ENCODE results near the gene RNF208.

RNF208 gene

GRCh38 chr9:137215196-137215986, 6.6 kb downstream of the RNF208 start:
- DNase-seq (ENCODE audit: low read depth in 1 of 2, low spot score in 1 of 2), result no peak

- no peak for DNase-seq (ENCODE audit: low read depth in 1 of 2, low spot score in 1 of 2)
Observed at GRCh38 chr9:137214620-137215019, 7.4 kb downstream of the RNF208 start.

GRCh38 chr9:137213160-137214060, 8.6 kb downstream of the RNF208 start:
- no peak for DNase-seq (ENCODE audit: low read depth in 1 of 2, low spot score in 1 of 2)

- DNase-seq (ENCODE audit: low read depth in 1 of 2, low spot score in 1 of 2), result no peak
Observed at GRCh38 chr9:137212520-137212919, 9.5 kb downstream of the RNF208 start.

GRCh38 chr9:137211532-137211931, 10.5 kb downstream of the RNF208 start:
- no peak for DNase-seq (ENCODE audit: low read depth in 1 of 2, low spot score in 1 of 2)

- no peak for DNase-seq (ENCODE audit: low read depth in 1 of 2, low spot score in 1 of 2)
Observed at GRCh38 chr9:137206602-137207001, 15.4 kb downstream of the RNF208 start.

GRCh38 chr9:137205126-137206069, 16.6 kb downstream of the RNF208 start, which contains the start of the genes NDOR1 and TMEM203:
Gene NDOR1, plus strand, starts transcription at chr9:137205700. Its CDS starts 78 bp downstream, at chr9:137205778.
Gene TMEM203, minus strand, starts transcription at chr9:137205648. Its CDS starts 234 bp downstream, at chr9:137205414.
- DNase-seq (ENCODE audit: low read depth in 1 of 2, low spot score in 1 of 2), result peak; percentile 92 to 93

- DNase-seq (ENCODE audit: low read depth in 1 of 2, low spot score in 1 of 2), result no peak
Observed at GRCh38 chr9:137204731-137205125, 17.3 kb downstream of the RNF208 start.

- DNase-seq (ENCODE audit: low read depth in 1 of 2, low spot score in 1 of 2), result no peak
Observed at GRCh38 chr9:137202966-137203365, 19.1 kb downstream of the RNF208 start.

GRCh38 chr9:137201205-137201868, 20.7 kb downstream of the RNF208 start:
- no peak for DNase-seq (ENCODE audit: low read depth in 1 of 2, low spot score in 1 of 2)

- DNase-seq (ENCODE audit: low read depth in 1 of 2, low spot score in 1 of 2), result peak; percentile 88 to 99
Observed at GRCh38 chr9:137200311-137201204, 21.5 kb downstream of the RNF208 start, which contains the start of gene TPRN. Gene TPRN, minus strand, starts transcription at chr9:137200741. Its CDS starts 30 bp downstream, at chr9:137200711.

- DNase-seq (ENCODE audit: low read depth in 1 of 2, low spot score in 1 of 2), result no peak
Observed at GRCh38 chr9:137199411-137200121, 22.5 kb downstream of the RNF208 start.

GRCh38 chr9:137198902-137199283, 23.1 kb downstream of the RNF208 start:
- no peak for DNase-seq (ENCODE audit: low read depth in 1 of 2, low spot score in 1 of 2)

- DNase-seq (ENCODE audit: low read depth in 1 of 2, low spot score in 1 of 2), result no peak
Observed at GRCh38 chr9:137198051-137198901, 23.8 kb downstream of the RNF208 start.

GRCh38 chr9:137195525-137196220, 26.4 kb downstream of the RNF208 start:
- no peak for DNase-seq (ENCODE audit: low read depth in 1 of 2, low spot score in 1 of 2)

- DNase-seq (ENCODE audit: low read depth in 1 of 2, low spot score in 1 of 2), result no peak
Observed at GRCh38 chr9:137194909-137195308, 27.1 kb downstream of the RNF208 start.

- no peak for DNase-seq (ENCODE audit: low read depth in 1 of 2, low spot score in 1 of 2)
Observed at GRCh38 chr9:137194388-137194787, 27.7 kb downstream of the RNF208 start.

All from activated CD4-positive, alpha-beta T cell treated with anti-CD3 and anti-CD28 coated beads, Interleukin-2, amount 50 U/mL, for 24 hours (primary cell).